Right cardiac atrium (tissue), 5 donors: ENCODE data around the gene KLF2. TPM values are rescaled to one million over a fixed set of nuclear protein-coding genes. Genes with fewer than 3 reads are reported as not detected.

Experiments used
- ATAC-seq, 2 donors: fragments of 200-7000 bp; cut with Tn5 transposase; one replicate each; pipeline versions ENCODE4 v1.8.0 to v1.9.1; 2020; ENCODE audit warnings: moderate library complexity in 2 of 2, mild to moderate bottlenecking in 1 of 2
- DNase-seq, 3 donors: peaks; one replicate each; pipeline ENCODE4 v3.0.0-alpha.2; 2020
- H3K27ac ChIP-seq: one replicate; pipeline ENCODE4 v1.5.1; 2013; ENCODE audit warnings: mild to moderate bottlenecking, low read length, control low read depth, moderate library complexity
- H3K27me3 ChIP-seq: one replicate; pipeline ENCODE4 v1.6.1; 2013; ENCODE audit not compliant: control insufficient read depth, insufficient read depth
- H3K4me1 ChIP-seq: one replicate; pipeline ENCODE4 v1.6.1; 2013; ENCODE audit warnings: low read length; ENCODE audit not compliant: control insufficient read depth, insufficient read depth
- H3K4me3 ChIP-seq: one replicate; pipeline ENCODE4 v1.5.1; 2013; ENCODE audit warnings: low read length, control low read depth
- H3K9me3 ChIP-seq: one replicate; pipeline ENCODE4 v1.6.1; 2013; ENCODE audit warnings: low read length; ENCODE audit not compliant: control insufficient read depth
- WGBS: extraction: QIAGEN DNeasy Blood & Tissue Kit; methylation state at CpG from one replicate; pipeline ENCODE4 v1.1.7; 2013; 5-methylcytosine and 5-hydroxymethylcytosine counted together
- intact Hi-C, 4 donors: fragments of 100-400 bp; cut with DNase I; formaldehyde crosslinking; loops; one replicate each; pipeline versions ENCODE4 v1.11.0 to v1.14.0; 2022 to 2023
- polyA plus RNA-seq: library from polyadenylated mRNA; stranded (reverse); fragments of 200-250 nt; gene quantifications from one replicate; pipeline ENCODE4 v1.2.3, GENCODE V29; 2013
- total RNA-seq, 4 donors: library from RNA; stranded (reverse); fragmentation: NEBNext Ultra II Directional; extraction: Animal tissue kit (Norgen Biotek cat#: 25700); gene quantifications; one replicate each; pipeline ENCODE4 v1.2.1, GENCODE V29; 2021
- donor health status: healthy with polysubstance abuse.
- donor health status: DM: no; HTN: yes; CAD: no.
- donor health status: DM: no; HTN: no; CAD: no.
- donor health status: DM: no; HTN: yes; CAD: no; lungs with severe emphysema.
- donor health status: DM: yes; HTN: yes; CAD: no.

The KLF2 gene
- total and polyA plus RNA-seq, 5 donors, result 30.9 to 73.5 (median 65.5) TPM

- no peak overlapping the region for H3K4me3 ChIP-seq
- 63% methylated on average over 15 of the region's 15 CpGs for WGBS
- no peaks in the 10 kb centered on the region for H3K9me3 ChIP-seq
- H3K27me3 ChIP-seq, result no peaks in the 10 kb centered on the region
- no peaks in the 10 kb centered on the region for H3K4me1 ChIP-seq
- peak overlapping the region; percentile 9 for H3K27ac ChIP-seq
- ATAC-seq (peak; percentile 18 to 63), DNase-seq (peak in 1 of 3 donors; percentile 58)
- intact Hi-C loops, result no loop called here
Observed at GRCh38 chr19:16370641-16371391, 46.2 kb downstream of the KLF2 start.

- Histone ChIP-seq H3K27me3 (no peaks in the 10 kb centered on the region), H3K4me3 (no peak overlapping the region), H3K27ac (no peak overlapping the region), H3K4me1 (no peaks in the 10 kb centered on the region), H3K9me3 (no peaks in the 10 kb centered on the region)
- intact Hi-C loops, result no loop called here
- ATAC-seq, result peak; percentile 76 to 80
- peak; percentile 68 to 90 (median 89) for DNase-seq
- 62% methylated on average over 18 of the region's 18 CpGs for WGBS
Observed at GRCh38 chr19:16371540-16371986, 46.9 kb downstream of the KLF2 start.

- ATAC-seq (no peak), DNase-seq (no peak)
- no peak overlapping the region for H3K27ac ChIP-seq
- no peaks in the 10 kb centered on the region for H3K27me3 ChIP-seq
- intact Hi-C loops, result no loop called here
- no peaks in the 10 kb centered on the region for H3K9me3 ChIP-seq
- no peak overlapping the region for H3K4me3 ChIP-seq
- no peaks in the 10 kb centered on the region for H3K4me1 ChIP-seq
- WGBS, result 85% methylated on average over 17 of the region's 17 CpGs
Observed at GRCh38 chr19:16372065-16372915, 47.7 kb downstream of the KLF2 start.

- no peak for DNase-seq
- Histone ChIP-seq H3K27me3 (no peaks in the 10 kb centered on the region), H3K9me3 (no peaks in the 10 kb centered on the region), H3K4me1 (no peaks in the 10 kb centered on the region), H3K27ac (no peak overlapping the region), H3K4me3 (no peak overlapping the region)
- no peak for ATAC-seq
- intact Hi-C loops, result no loop called here
- WGBS, result 75% methylated on average over 12 of the region's 12 CpGs
Observed at GRCh38 chr19:16373079-16373478, 48.5 kb downstream of the KLF2 start.

GRCh38 chr19:16373532-16373931, 48.9 kb downstream of the KLF2 start:
- peak in 1 of 2 donors; percentile 50 for ATAC-seq
- Histone ChIP-seq H3K27ac (no peak overlapping the region), H3K4me3 (no peak overlapping the region), H3K27me3 (no peaks in the 10 kb centered on the region), H3K9me3 (no peaks in the 10 kb centered on the region), H3K4me1 (no peaks in the 10 kb centered on the region)
- intact Hi-C loops, result no loop called here
- DNase-seq, result peak in 1 of 3 donors; percentile 61
- WGBS, result 60% methylated on average over 12 of the region's 12 CpGs

GRCh38 chr19:16373989-16374388, 49.4 kb downstream of the KLF2 start:
- ATAC-seq (no peak), DNase-seq (no peak)
- Histone ChIP-seq H3K4me1 (no peaks in the 10 kb centered on the region), H3K27me3 (no peaks in the 10 kb centered on the region), H3K4me3 (no peak overlapping the region), H3K9me3 (no peaks in the 10 kb centered on the region), H3K27ac (no peak overlapping the region)
- intact Hi-C loops, result no loop called here
- WGBS, result 64% methylated on average over 8 of the region's 8 CpGs

GRCh38 chr19:16374436-16374835, 49.8 kb downstream of the KLF2 start:
- Histone ChIP-seq H3K27me3 (no peaks in the 10 kb centered on the region), H3K4me1 (no peaks in the 10 kb centered on the region), H3K4me3 (no peak overlapping the region), H3K27ac (no peak overlapping the region), H3K9me3 (no peaks in the 10 kb centered on the region)
- 86% methylated on average over 13 of the region's 13 CpGs for WGBS
- no peak for DNase-seq
- no peak for ATAC-seq
- intact Hi-C loops, result no loop called here

- WGBS, result 95% methylated on average over 14 of the region's 14 CpGs
- no peak for ATAC-seq
- no peaks in the 10 kb centered on the region for H3K9me3 ChIP-seq
- H3K4me1 ChIP-seq, result no peaks in the 10 kb centered on the region
- H3K4me3 ChIP-seq, result no peak overlapping the region
- H3K27ac ChIP-seq, result no peak overlapping the region
- intact Hi-C loops, result no loop called here
- no peaks in the 10 kb centered on the region for H3K27me3 ChIP-seq
- DNase-seq, result no peak
Observed at GRCh38 chr19:16375157-16375935, 50.7 kb downstream of the KLF2 start.

- Histone ChIP-seq H3K9me3 (no peaks in the 10 kb centered on the region), H3K27me3 (no peaks in the 10 kb centered on the region), H3K4me3 (no peak overlapping the region), H3K27ac (no peak overlapping the region), H3K4me1 (peaks cover under 1% of the 10 kb centered on the region)
- no peak for DNase-seq
- intact Hi-C loops, result no loop called here
- no peak for ATAC-seq
- 80% methylated on average over 7 of the region's 7 CpGs for WGBS
Observed at GRCh38 chr19:16375936-16376185, 51.2 kb downstream of the KLF2 start.

GRCh38 chr19:16376241-16376640, 51.6 kb downstream of the KLF2 start:
- H3K27ac ChIP-seq, result no peak overlapping the region
- H3K4me3 ChIP-seq, result no peak overlapping the region
- intact Hi-C loops, result no loop called here
- 62% methylated on average over 11 of the region's 11 CpGs for WGBS
- no peaks in the 10 kb centered on the region for H3K27me3 ChIP-seq
- DNase-seq (peak in 2 of 3 donors; percentile 69 to 75), ATAC-seq (no peak)
- H3K4me1 ChIP-seq, result peaks cover 5% of the 10 kb centered on the region
- no peaks in the 10 kb centered on the region for H3K9me3 ChIP-seq

- Histone ChIP-seq H3K27ac (no peak overlapping the region), H3K27me3 (no peaks in the 10 kb centered on the region), H3K4me3 (no peak overlapping the region), H3K4me1 (peaks cover 9% of the 10 kb centered on the region), H3K9me3 (no peaks in the 10 kb centered on the region)
- DNase-seq (peak in 1 of 3 donors; percentile 58), ATAC-seq (no peak)
- intact Hi-C loops, result no loop called here
- 87% methylated on average over 18 of the region's 18 CpGs for WGBS
Observed at GRCh38 chr19:16376649-16377048, 52.0 kb downstream of the KLF2 start.
